ENCODE data around the gene TTLL12. TPM values are rescaled to one million over a fixed set of nuclear protein-coding genes. Genes with fewer than 3 reads are reported as not detected.

The TTLL12 gene
- total and polyA plus RNA-seq, 2 experiments from 2014 or later = 29.5 to 42.8 TPM

DNA sequence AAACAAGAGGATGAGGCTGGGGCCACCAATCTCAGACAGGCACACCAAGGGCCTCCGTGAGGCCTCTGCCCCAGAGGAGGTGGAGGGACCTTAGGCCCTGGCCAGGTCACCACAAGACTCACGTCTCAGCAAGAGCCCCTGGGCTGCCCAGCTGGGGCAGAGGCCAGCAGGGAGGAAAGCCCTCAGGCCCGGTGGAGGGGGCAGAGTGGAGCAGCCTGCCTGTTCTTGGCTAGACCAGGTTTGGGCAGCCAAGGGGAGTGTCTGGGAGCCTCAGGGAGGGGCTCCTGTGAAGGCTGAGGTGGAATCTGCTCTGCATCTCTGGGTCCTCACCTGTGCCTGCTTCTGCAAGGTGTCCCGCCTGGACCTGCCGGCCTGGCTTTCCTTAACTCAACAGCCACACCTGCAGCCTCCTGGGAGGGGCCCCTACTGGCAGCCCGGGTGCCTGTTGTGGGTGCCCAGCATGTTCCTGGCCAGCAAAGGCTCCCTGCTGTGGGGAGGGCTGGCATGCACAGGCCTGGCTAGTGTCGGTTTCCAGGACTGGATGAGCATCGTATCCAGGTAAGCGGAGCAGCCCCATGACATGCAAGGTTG lies 11.9 kb downstream of the TTLL12 start:
- Histone ChIP-seq H3K4me3 (no peak overlapping the region), H2AFZ (no peak overlapping the region), H3K4me1 (ENCODE audit: insufficient read depth) (no peaks in the 10 kb centered on the region), H3F3A (ENCODE audit: insufficient read depth) (no peaks in the 10 kb centered on the region), H3K9ac (no peak overlapping the region), H3K27ac (no peak overlapping the region), H3K4me2 (ENCODE audit: unreplicated experiment) (no peak overlapping the region), H3K9me3 (ENCODE audit: low read depth) (no peaks in the 10 kb centered on the region), H3K9me2 (ENCODE audit: insufficient read depth) (no peaks in the 10 kb centered on the region), H3K27me3 (replicated peaks; ENCODE audit: insufficient read depth) (no peaks in the 10 kb centered on the region), H4K20me1 (ENCODE audit: insufficient read depth) (no peaks in the 10 kb centered on the region), H3K36me3 (ENCODE audit: low read depth) (no peaks in the 10 kb centered on the region; the same call in 1 of the 2 replicates), H3K79me2 (ENCODE audit: insufficient read depth) (no peaks in the 10 kb centered on the region)
- no peak for DNase-seq
- in situ Hi-C loops (cut with MboI) = no loop called here
- WGBS, 2 experiments (ENCODE audit: low coverage in 1 of 2, low lambda C conversion rate in 2 of 2, missing lambda C conversion rate in 2 of 2) = 95 to 100% methylated on average over 9 of the region's 9 CpGs
- TF ChIP-seq EZH2 (IDR thresholded peaks at IDR 0.05; ENCODE audit: insufficient read depth, poor library complexity, severe bottlenecking) = no peak

DNA sequence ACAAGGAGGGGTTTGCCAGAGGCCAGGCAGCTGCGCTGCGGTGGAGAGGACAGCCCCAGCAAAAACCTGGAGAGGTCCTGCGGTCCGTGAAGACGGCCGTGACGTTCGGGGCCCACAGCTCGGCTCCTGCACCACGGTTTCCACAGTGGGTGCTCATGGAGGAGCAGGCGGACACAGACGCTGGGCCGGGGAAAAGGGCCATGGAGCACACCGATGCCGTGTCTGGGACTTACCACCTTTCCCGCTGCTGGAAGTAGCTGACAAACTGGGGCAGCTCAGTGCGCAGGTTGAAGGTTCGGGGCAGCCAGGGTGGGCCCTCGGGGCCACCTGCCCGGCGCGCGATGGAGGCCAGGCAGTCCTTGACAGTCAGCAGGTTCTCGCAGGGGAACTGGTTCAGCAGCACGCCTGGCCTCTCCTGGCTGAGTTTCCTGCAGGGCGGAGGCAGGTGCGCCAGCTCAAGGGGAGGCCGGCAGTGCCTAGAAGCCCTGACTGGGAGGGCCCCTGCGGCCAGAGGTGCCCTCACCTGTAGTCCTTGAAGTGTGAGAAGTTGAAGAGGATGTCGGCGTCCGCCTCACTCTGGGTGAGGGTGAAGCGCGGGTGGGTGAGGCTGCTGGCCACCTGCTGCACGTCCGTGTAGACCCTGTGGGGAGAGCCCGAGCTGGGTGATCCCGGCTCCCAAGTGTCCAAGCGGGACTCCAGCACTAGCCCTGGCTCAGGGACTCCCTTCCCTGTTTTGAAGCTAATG lies 12.8 kb downstream of the TTLL12 start:
- Histone ChIP-seq H3K36me3 (ENCODE audit: low read depth) (no peaks in the 10 kb centered on the region; the same call in 1 of the 2 replicates), H3K9me3 (ENCODE audit: low read depth) (no peaks in the 10 kb centered on the region), H3K27me3 (replicated peaks; ENCODE audit: insufficient read depth) (no peaks in the 10 kb centered on the region), H3K79me2 (ENCODE audit: insufficient read depth) (no peaks in the 10 kb centered on the region), H4K20me1 (ENCODE audit: insufficient read depth) (no peaks in the 10 kb centered on the region), H3K27ac (no peak overlapping the region), H3F3A (ENCODE audit: insufficient read depth) (no peaks in the 10 kb centered on the region), H3K4me1 (ENCODE audit: insufficient read depth) (no peaks in the 10 kb centered on the region), H3K4me2 (ENCODE audit: unreplicated experiment) (no peak overlapping the region), H3K9ac (no peak overlapping the region), H3K4me3 (no peak overlapping the region), H3K9me2 (ENCODE audit: insufficient read depth) (no peaks in the 10 kb centered on the region), H2AFZ (no peak overlapping the region)
- no peak for DNase-seq
- in situ Hi-C loops (cut with MboI) = no loop called here
- TF ChIP-seq EZH2 (IDR thresholded peaks at IDR 0.05; ENCODE audit: insufficient read depth, poor library complexity, severe bottlenecking) = no peak
- no peak for TF ChIP-seq EZH2phosphoT487 (IDR thresholded peaks at IDR 0.05; ENCODE audit: insufficient read depth, low read depth)
- WGBS, 2 experiments (ENCODE audit: low coverage in 1 of 2, low lambda C conversion rate in 2 of 2, missing lambda C conversion rate in 2 of 2) = 96 to 98% methylated on average over 32 to 39 of the region's 39 CpGs

DNA sequence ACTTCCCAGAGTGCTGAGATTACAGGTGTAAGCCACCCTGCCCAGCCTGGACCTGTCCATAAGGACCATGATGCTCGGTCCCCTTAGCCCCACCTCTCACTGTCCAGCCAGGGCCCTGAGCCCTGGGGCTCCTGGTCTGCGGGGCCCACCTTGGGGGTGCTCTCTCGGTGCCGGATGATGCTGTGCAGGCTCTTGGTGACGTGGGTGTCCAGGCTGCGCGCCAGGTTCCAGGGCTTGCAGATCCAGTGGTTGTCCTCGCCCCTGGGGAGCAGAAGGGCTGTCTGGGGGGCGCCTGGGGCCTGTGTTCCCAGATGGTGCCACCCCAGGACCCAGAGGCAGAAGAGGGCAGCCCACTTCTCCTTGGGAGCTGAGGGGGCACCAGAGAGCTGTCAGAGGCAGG lies 13.4 kb downstream of the TTLL12 start:
- Histone ChIP-seq H3K4me1 (ENCODE audit: insufficient read depth) (no peaks in the 10 kb centered on the region), H3K27ac (no peak overlapping the region), H3K9me2 (ENCODE audit: insufficient read depth) (no peaks in the 10 kb centered on the region), H3K4me2 (ENCODE audit: unreplicated experiment) (no peak overlapping the region), H3K79me2 (ENCODE audit: insufficient read depth) (no peaks in the 10 kb centered on the region), H3K9ac (no peak overlapping the region), H3K9me3 (ENCODE audit: low read depth) (no peaks in the 10 kb centered on the region), H4K20me1 (ENCODE audit: insufficient read depth) (no peaks in the 10 kb centered on the region), H3K27me3 (replicated peaks; ENCODE audit: insufficient read depth) (no peaks in the 10 kb centered on the region), H3K4me3 (no peak overlapping the region), H3F3A (ENCODE audit: insufficient read depth) (no peaks in the 10 kb centered on the region), H3K36me3 (ENCODE audit: low read depth) (no peaks in the 10 kb centered on the region; the same call in 1 of the 2 replicates), H2AFZ (no peak overlapping the region)
- 96% methylated on average over 9 of the region's 9 CpGs for WGBS, 2 experiments (ENCODE audit: low coverage in 1 of 2, low lambda C conversion rate in 2 of 2, missing lambda C conversion rate in 2 of 2)
- DNase-seq = no peak
- TF ChIP-seq EZH2 (IDR thresholded peaks at IDR 0.05; ENCODE audit: insufficient read depth, poor library complexity, severe bottlenecking) (no peak), EZH2phosphoT487 (IDR thresholded peaks at IDR 0.05; ENCODE audit: insufficient read depth, low read depth) (no peak)
- in situ Hi-C loops (cut with MboI) = no loop called here

DNA sequence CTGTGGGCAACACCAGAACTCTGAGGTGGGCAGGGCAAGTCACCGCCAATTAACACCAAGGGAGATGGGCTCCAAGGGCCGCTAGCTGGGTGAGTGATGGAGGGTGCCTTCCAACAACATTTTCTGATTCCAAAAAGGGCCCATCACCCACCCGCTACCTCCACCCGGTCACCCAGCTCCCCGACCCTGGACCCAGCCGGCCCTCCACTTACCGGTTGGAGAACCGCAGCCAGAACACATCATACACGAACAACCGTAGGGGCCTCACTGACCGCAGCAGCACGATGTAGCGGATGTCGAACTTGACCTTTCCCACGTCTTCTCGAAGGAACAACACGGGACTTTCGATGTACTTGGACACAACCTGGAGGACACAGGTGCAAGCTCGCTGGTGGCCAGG lies 14.7 kb downstream of the TTLL12 start:
- Histone ChIP-seq H3K79me2 (ENCODE audit: insufficient read depth) (no peaks in the 10 kb centered on the region), H3K4me2 (ENCODE audit: unreplicated experiment) (no peak overlapping the region), H3K9me3 (ENCODE audit: low read depth) (no peaks in the 10 kb centered on the region), H3K36me3 (ENCODE audit: low read depth) (no peaks in the 10 kb centered on the region; the same call in 1 of the 2 replicates), H3K4me3 (no peak overlapping the region), H3K9me2 (ENCODE audit: insufficient read depth) (no peaks in the 10 kb centered on the region), H3K4me1 (ENCODE audit: insufficient read depth) (no peaks in the 10 kb centered on the region), H3F3A (ENCODE audit: insufficient read depth) (no peaks in the 10 kb centered on the region), H3K27me3 (replicated peaks; ENCODE audit: insufficient read depth) (no peaks in the 10 kb centered on the region), H4K20me1 (ENCODE audit: insufficient read depth) (no peaks in the 10 kb centered on the region), H3K27ac (no peak overlapping the region), H3K9ac (no peak overlapping the region), H2AFZ (no peak overlapping the region)
- 95 to 97% methylated on average over 19 of the region's 19 CpGs for WGBS, 2 experiments (ENCODE audit: low coverage in 1 of 2, low lambda C conversion rate in 2 of 2, missing lambda C conversion rate in 2 of 2)
- DNase-seq = no peak
- in situ Hi-C loops (cut with MboI) = no loop called here
- TF ChIP-seq EZH2phosphoT487 (IDR thresholded peaks at IDR 0.05; ENCODE audit: insufficient read depth, low read depth) (no peak), EZH2 (IDR thresholded peaks at IDR 0.05; ENCODE audit: insufficient read depth, poor library complexity, severe bottlenecking) (no peak)
